ENCODE measurements around the gene HGFAC.

HGFAC gene

GRCh38 chr4:3479358-3480101, 37.8 kb downstream of the HGFAC start:
- DNase-seq (ENCODE audit: insufficient read length, low spot score) (no peak), FAIRE-seq (no peak)
- TF ChIP-seq POLR2A (IDR thresholded peaks at IDR 0.05; ENCODE audit: low read depth, low read length): no peak

GRCh38 chr4:3480528-3481112, 38.9 kb downstream of the HGFAC start:
- DNase-seq (ENCODE audit: insufficient read length, low spot score): peak; percentile 69
- TF ChIP-seq POLR2A (IDR thresholded peaks at IDR 0.05; ENCODE audit: low read depth, low read length): no peak
- no peak for FAIRE-seq

GRCh38 chr4:3481113-3481531, 39.4 kb downstream of the HGFAC start:
- FAIRE-seq: no peak

DNA sequence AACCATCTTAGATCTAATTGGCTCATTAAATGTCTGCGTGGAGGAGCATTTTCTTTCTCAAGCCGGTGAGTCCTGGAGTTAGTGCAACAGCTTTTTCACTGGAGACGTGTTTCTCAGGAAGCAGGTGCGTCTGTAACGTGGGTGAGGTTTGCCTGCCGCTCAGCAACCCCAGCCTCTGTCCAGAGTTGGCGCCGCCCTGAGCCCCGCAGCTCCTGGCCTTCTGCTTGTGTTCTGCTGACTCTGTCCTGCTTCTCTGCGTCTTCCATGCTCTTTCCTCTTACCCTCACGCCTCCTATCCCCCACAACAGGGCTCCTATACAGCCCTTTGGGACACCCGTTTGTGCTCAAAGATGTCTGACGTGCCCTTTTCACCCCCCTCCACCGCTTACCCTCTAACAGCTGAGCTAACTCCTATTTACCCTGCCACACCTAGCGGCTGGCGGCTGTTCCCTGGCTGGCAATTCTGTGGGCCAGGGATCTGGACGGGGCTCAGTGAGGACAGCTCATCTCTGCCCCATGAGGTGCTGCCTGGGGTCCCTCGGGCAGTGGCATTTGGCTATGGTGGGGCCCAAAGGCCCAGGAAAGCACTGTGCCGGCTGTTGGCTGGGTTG, 40.1 kb downstream of the HGFAC start:
- no peak for FAIRE-seq
- no peak for TF ChIP-seq POLR2A (IDR thresholded peaks at IDR 0.05; ENCODE audit: low read depth, low read length)
- DNase-seq (ENCODE audit: insufficient read length, low spot score): no peak

More at GRCh38 chr4:3481113-3481531, 39.4 kb downstream of the HGFAC start:
- no peak for DNase-seq (ENCODE audit: insufficient read length, low spot score)
- TF ChIP-seq POLR2A (IDR thresholded peaks at IDR 0.05; ENCODE audit: low read depth, low read length): no peak

GRCh38 chr4:3482707-3483106, 40.9 kb downstream of the HGFAC start:
- DNase-seq (ENCODE audit: insufficient read length, low spot score): no peak
- no peak for FAIRE-seq
- TF ChIP-seq POLR2A (IDR thresholded peaks at IDR 0.05; ENCODE audit: low read depth, low read length): no peak

- no peak for FAIRE-seq
- no peak for DNase-seq (ENCODE audit: insufficient read length, low spot score)
Measured at GRCh38 chr4:3483471-3483921, 41.7 kb downstream of the HGFAC start.

DNA sequence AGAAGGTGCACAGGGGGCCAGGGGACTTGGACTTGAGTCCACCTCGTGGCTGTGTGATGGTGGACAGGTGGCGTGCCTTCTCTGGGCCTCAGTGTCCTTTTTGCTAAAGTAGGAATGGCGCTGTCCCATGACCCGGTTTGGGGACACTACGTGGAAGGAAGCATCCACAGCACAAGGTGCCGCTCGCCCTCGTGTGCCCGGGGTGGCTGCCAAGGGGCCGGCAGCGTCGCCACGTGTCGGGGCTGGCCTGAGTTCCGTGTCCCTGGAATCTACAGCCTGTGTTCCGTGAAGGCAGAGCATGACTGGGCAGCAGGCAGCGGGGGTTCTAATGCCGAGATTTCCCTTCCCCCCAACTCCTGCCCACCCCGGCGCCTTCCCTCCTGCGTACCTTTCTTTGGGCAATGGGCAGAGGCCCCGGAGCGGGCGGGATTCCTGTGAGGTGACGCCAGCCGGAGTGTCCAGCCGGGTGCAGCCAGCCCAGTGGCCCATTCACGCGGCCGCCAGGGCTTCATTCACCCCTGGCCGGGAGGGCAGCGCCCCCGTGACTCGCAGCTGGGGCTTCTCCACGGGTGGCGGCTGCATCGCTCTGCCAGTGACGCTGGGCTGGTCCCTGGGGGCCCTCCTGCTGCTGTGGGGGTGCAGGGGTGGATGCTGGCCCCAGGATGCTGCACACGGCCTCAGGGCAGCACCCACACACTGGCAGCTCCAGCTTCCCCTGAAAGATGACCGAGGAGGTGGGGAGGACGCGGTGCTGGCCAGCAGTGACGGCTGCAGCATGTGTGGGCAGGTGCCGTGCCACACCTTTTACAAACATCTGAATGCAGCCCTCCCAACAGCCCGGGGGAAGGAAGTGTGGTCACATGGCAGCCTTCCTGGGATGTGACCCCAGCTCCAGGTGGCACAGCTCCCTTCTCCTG, 42.5 kb downstream of the HGFAC start:
- no peak for TF ChIP-seq POLR2A (IDR thresholded peaks at IDR 0.05; ENCODE audit: low read depth, low read length)
- no peak for FAIRE-seq
- peak; percentile 81 for DNase-seq (ENCODE audit: insufficient read length, low spot score)

More at GRCh38 chr4:3483471-3483921, 41.7 kb downstream of the HGFAC start:
- TF ChIP-seq POLR2A (IDR thresholded peaks at IDR 0.05; ENCODE audit: low read depth, low read length): no peak

- FAIRE-seq (no peak), DNase-seq (ENCODE audit: insufficient read length, low spot score) (no peak)
Measured at GRCh38 chr4:3485011-3485791, 43.4 kb downstream of the HGFAC start.

DNA sequence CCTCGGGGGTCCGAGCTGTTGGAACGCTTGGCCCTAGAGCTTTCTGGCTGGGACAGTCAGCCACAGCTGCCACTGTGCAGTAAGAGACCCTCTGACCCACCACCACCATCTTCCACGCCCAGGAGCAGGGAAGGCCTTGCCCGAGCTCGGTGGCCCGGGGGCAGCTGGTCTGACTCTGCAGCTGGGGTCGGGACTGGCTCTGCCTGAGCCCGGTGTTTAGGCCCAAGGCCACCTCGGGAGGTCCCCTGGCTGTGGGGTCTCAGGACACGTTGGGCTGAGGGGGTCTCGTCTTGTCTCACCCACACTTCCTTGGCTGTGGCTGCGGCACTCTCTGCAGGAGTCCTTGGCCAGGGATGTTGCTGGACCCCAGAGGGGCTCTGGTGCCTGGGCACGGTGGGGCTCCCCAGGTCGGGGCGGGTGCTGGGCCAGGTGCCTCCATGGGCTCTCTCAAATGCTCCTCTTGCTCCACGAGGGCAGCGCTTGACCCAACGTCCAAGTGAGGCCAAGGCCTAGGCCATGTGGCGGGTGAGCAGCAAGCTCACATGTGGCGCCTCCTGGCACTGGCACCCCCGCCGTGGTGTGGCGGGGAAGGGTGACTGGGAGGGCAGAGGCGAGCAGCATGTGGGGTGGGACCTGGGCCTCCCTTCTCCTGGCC, 44.2 kb downstream of the HGFAC start:
- TF ChIP-seq POLR2A (IDR thresholded peaks at IDR 0.05; ENCODE audit: low read depth, low read length): no peak
- no peak for DNase-seq (ENCODE audit: insufficient read length, low spot score)
- no peak for FAIRE-seq

More at GRCh38 chr4:3485011-3485791, 43.4 kb downstream of the HGFAC start:
- no peak for TF ChIP-seq POLR2A (IDR thresholded peaks at IDR 0.05; ENCODE audit: low read depth, low read length)

DNA sequence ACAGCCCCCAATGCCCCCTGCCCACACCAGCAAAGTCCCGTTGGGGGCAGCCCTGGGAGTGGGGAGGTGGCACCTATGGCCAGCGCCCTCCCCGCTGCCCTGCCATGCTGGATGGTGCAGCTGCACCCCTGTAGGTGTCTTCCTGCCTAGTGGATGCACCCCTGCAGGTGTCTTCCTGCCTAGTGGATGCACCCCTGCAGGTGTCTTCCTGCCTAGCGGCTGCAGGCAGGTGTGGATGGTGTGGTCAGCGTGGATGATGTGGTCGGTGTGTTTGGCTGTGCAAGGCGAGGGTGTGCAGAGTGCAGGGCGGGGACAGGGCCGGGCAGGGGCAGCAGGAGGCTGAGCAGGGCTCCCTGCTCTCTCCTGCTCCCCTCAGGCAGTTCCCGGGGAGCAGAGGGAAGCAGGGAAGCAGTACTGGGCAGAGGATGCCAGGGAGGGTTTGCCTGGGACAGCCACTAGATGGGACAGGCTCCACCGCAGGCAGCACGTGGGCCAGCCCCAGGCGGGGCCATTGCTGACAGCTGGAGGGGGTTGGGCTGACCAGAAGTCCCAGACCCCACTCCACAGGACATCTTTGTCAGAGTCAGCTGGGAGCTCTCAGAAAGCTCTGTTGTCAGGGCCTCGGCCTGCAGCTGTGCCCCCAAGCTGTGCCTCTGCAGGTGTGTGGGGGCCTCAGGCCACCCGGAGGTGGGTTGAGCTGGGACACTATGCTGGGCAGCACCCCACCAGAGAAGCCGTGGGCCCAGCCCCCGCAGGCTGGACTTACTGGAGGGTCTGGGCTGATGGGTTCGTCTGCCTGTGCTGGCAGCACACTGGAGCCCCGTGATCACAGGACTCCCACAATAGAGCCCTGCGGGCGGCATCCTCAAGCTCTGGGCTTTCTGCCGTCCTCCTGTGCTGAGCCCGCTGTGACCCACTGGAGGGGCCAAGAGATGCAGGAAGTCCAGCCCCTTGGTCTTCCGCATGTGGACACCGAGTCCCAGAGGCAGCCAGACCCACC, 45.1 kb downstream of the HGFAC start:
- FAIRE-seq: no peak
- no peak for DNase-seq (ENCODE audit: insufficient read length, low spot score)
- no peak for TF ChIP-seq POLR2A (IDR thresholded peaks at IDR 0.05; ENCODE audit: low read depth, low read length)

GRCh38 chr4:3487861-3488260, 46.1 kb downstream of the HGFAC start:
- FAIRE-seq (no peak), DNase-seq (ENCODE audit: insufficient read length, low spot score) (no peak)
- TF ChIP-seq POLR2A (IDR thresholded peaks at IDR 0.05; ENCODE audit: low read depth, low read length): no peak

All from H54 (cell line).